ENCODE data around the gene PCNX1. TPM values are rescaled to one million over a fixed set of nuclear protein-coding genes. Genes with fewer than 3 reads are reported as not detected.
A peak's percentile ranks its signal among the peaks of the same experiment; 100 is the strongest.

The PCNX1 gene
- total RNA-seq, 6 experiments from 2014 or later = 35.1 to 49.6 (median 41.1) TPM

DNA sequence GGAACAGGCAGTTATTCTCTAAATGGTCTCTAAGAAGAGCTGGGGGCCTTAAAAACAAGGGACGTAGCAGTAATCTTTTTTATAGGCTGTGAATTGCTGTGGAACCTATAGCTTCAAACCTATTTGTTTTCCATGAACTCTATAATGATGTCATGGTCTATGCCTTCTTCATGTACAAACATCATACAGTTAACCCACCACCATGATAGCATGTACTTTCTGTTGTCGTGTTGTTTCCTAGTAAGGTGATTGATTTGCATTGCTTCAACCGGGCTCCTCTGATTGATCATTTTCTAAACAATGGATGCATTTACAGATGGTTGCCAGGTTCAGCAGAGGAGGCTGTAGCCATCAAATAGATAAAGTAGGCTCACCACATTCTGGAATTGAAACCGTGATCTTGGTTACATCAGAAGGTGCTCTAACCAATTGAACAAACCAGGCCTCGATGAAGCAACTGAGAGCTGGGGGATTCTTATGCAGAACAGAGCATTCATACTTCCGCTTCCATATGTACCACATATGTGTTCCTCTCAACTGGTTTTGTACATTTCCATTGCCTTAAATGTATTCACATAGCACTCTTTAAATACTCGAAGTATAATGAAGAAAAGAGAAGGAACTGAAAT is 25.6 kb upstream of the PCNX1 start:
- Mint-ChIP-seq H3K4me3 (no peak overlapping the region), H3K9me3 (no peaks in the 10 kb centered on the region), H3K27me3 (ENCODE audit: insufficient read depth) (no peaks in the 10 kb centered on the region), H3K27ac (no peak overlapping the region), H3K36me3 (ENCODE audit: low read depth) (no peaks in the 10 kb centered on the region), H3K4me1 (ENCODE audit: low read depth) (peaks cover 29% of the 10 kb centered on the region)
- no peak for DNase-seq
- TF ChIP-seq, protein P1, sequence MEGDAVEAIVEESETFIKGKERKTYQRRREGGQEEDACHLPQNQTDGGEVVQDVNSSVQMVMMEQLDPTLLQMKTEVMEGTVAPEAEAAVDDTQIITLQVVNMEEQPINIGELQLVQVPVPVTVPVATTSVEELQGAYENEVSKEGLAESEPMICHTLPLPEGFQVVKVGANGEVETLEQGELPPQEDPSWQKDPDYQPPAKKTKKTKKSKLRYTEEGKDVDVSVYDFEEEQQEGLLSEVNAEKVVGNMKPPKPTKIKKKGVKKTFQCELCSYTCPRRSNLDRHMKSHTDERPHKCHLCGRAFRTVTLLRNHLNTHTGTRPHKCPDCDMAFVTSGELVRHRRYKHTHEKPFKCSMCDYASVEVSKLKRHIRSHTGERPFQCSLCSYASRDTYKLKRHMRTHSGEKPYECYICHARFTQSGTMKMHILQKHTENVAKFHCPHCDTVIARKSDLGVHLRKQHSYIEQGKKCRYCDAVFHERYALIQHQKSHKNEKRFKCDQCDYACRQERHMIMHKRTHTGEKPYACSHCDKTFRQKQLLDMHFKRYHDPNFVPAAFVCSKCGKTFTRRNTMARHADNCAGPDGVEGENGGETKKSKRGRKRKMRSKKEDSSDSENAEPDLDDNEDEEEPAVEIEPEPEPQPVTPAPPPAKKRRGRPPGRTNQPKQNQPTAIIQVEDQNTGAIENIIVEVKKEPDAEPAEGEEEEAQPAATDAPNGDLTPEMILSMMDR (IDR thresholded peaks at IDR 0.05) = no peak

DNA sequence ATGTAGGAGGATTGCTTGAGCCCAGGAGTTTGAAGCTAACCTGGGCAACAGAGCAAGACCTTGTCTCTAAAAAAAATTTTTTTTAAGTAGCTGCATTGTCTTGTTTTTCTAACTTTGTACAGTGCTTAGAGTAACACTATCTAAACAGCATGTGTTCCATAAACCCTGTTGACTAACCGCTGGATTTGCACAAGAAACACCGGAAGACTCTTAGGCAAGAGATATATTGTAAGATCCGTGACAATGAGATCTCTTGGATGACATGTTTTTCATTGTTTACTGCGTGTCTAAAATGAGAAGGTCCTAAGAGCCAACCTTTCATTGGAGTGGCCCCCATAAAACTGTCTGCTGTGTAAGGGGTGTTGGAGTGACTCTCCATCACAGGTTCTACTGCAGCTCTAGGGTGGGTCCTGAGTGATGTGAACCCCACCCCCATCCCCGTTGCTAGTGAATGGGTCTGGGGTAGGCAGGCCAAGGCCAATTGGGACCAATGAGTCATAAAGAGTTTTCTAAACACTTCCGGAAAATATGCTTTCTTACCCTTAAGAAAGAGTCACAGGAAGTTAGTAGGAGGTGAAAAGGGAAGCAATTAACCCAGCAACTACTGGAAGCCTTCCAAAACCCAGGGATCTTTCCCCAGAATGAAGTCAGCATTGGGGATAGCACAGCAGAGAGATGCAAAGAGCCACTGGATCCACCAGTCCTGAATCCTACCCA is 24.3 kb upstream of the PCNX1 start:
- Mint-ChIP-seq H3K9me3 (no peaks in the 10 kb centered on the region), H3K4me1 (ENCODE audit: low read depth) (peaks cover 42% of the 10 kb centered on the region), H3K4me3 (no peak overlapping the region), H3K27ac (no peak overlapping the region), H3K36me3 (ENCODE audit: low read depth) (no peaks in the 10 kb centered on the region), H3K27me3 (ENCODE audit: insufficient read depth) (no peaks in the 10 kb centered on the region)
- DNase-seq = peak; percentile 66
- TF ChIP-seq, protein P1 (IDR thresholded peaks at IDR 0.05) = no peak

DNA sequence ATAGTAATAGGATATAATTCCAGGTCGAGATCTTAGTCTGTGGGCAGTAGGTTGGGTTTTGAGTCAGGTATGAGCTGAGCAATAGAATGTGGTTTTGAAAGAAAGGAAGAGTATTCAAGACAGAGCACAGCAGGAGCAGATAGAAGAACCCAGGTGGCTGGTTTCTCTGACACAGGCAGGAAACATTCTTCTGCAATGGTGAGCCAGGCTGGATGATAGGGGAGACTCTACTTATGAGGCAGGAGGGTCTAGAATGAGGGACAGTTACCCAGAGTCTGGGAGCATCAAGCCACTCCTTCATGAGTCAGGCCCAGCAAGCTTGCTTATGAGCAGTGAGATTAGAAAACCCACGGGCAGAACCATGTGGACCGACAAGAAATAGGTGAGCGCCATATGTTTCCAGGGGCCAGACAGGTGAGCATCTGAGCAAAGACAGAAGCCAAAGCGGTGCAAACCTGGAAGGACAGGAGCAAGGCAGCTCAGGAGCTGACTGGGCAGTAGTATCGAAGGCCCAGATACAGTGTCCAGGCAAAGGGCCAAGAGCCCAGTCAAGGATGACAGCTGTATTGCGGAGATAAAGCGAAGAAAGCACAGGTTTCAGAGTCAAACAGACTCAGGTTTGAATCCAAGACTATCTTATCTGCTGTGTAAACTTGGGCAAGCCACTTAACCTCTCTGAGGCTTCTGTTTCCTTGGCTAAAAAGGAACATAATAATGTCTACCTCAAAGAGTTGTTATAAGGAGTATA is 22.5 kb upstream of the PCNX1 start:
- Mint-ChIP-seq H3K4me3 (no peak overlapping the region), H3K27me3 (ENCODE audit: insufficient read depth) (no peaks in the 10 kb centered on the region), H3K27ac (no peak overlapping the region), H3K36me3 (ENCODE audit: low read depth) (no peaks in the 10 kb centered on the region), H3K4me1 (ENCODE audit: low read depth) (peaks cover 61% of the 10 kb centered on the region), H3K9me3 (no peaks in the 10 kb centered on the region)
- DNase-seq = no peak
- TF ChIP-seq, protein P1 (IDR thresholded peaks at IDR 0.05) = no peak

DNA sequence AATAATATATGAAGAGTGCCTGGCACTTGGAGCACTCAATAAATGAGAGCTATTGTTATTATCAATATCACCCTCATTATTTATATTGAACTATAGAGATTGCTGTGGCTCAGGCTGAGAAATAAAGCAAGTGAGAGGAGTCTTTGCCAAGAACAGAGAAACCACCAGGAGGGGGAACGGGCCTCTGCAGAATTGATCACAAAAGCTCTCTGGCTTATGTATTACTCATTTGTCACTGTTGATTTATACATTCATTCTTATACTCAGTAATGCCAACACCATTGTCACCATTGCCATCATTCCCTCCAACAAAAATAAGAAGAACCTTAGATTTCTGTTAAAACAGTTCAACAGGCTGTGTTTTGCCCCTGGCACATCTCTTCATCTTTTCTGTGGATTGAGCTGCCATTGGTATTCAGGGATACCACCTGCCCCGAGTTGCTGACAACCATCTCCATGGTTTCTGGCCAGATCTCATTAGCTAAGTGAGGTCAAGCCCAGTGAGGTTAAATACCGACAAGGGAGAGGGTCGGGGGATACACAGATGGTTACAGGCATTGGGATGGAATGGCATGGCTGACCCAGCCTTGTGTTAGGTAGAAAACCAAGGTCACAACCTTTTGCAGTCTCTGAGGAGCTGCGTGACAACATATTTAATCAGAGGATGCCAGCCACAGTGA is 21.8 kb upstream of the PCNX1 start:
- TF ChIP-seq, protein P1 (IDR thresholded peaks at IDR 0.05) = no peak
- peaks cover 63% of the 10 kb centered on the region for H3K4me1 Mint-ChIP-seq (ENCODE audit: low read depth)
- no peak overlapping the region for H3K4me3 Mint-ChIP-seq
- DNase-seq = no peak
- no peaks in the 10 kb centered on the region for H3K9me3 Mint-ChIP-seq
- no peak overlapping the region for H3K27ac Mint-ChIP-seq
- no peaks in the 10 kb centered on the region for H3K36me3 Mint-ChIP-seq (ENCODE audit: low read depth)
- H3K27me3 Mint-ChIP-seq (ENCODE audit: insufficient read depth) = no peaks in the 10 kb centered on the region

DNA sequence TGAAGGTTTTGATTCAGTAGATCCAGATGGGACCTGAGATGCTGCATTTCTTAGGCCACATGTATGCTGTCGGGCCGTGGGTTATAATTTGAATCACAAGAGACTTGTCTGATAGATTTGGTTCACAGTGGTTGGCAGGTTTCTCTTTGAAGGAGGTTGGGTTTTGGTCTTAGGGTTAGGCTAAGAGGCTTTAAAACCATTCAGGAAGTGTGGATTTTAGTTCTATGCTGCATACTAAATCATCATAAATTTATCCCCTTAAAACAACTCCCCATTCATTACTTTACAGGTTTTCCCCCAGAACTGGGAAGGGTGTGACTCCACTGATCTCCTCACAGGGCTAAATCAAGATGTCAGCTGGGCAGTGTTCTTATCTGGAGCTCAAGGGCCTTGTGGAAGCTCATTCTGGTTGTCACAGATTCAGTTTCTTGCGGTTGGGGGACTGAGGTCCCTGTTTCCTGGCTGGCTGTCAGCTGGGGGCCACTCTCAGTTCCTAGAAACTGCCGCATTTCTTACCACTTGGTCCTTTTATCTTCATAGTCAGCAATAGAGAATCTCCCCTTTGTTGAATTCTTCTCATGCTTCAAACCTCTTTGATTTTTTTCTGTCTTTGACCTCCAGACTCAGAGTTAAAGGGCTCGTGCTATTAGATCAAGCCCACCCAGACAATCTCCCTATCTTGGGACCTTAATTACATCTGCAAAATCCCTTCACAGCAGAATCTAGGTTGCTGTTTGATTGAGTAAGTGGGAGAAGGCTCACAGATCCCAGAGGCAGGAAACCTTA is 20.6 kb upstream of the PCNX1 start:
- Mint-ChIP-seq H3K27me3 (ENCODE audit: insufficient read depth) (no peaks in the 10 kb centered on the region), H3K36me3 (ENCODE audit: low read depth) (no peaks in the 10 kb centered on the region), H3K4me1 (ENCODE audit: low read depth) (peaks cover 70% of the 10 kb centered on the region), H3K4me3 (no peak overlapping the region), H3K9me3 (no peaks in the 10 kb centered on the region), H3K27ac (no peak overlapping the region)
- TF ChIP-seq, protein P1 (IDR thresholded peaks at IDR 0.05) = no peak
- no peak for DNase-seq

Data from HFFc6 (cell line).